ENCODE measurements around the gene ETFB. TPM values are rescaled to one million over a fixed set of nuclear protein-coding genes. Genes with fewer than 3 reads are reported as not detected.
A peak's percentile ranks its signal among the peaks of the same experiment; 100 is the strongest.

Gene ETFB
- total and polyA plus RNA-seq, 10 of the 15 experiments (the other 5 are each of a cell fraction or from before 2014, with no cell fraction given), result 15.1 to 166 (median 87.8) TPM

- TF ChIP-seq REST (IDR thresholded peaks at IDR 0.05; ENCODE audit: low read depth, low read length), result no peak
- no peak for TF ChIP-seq YBX1 (IDR thresholded peaks at IDR 0.05)
- peak; percentile 72 for TF ChIP-seq MEF2B (IDR thresholded peaks at IDR 0.05; ENCODE audit: partially characterized antibody, poor library complexity, severe bottlenecking)
- TF ChIP-seq ATF7 (IDR thresholded peaks at IDR 0.05; ENCODE audit: low read depth), result 0 out of 2 replicates have a peak, but pooled peaks have one; percentile 67
- TF ChIP-seq FOXM1 (IDR thresholded peaks at IDR 0.05; ENCODE audit: low read depth, low read length), result 0 out of 2 replicates have a peak, but pooled peaks have one; percentile 41
- no peak for TF ChIP-seq ZNF217 (IDR thresholded peaks at IDR 0.05)
- TF ChIP-seq MTA2 (IDR thresholded peaks at IDR 0.05; ENCODE audit: low read depth), result peak; percentile 77
- no peak; the same call in 2 of the 3 replicates for TF ChIP-seq POU2F2 (IDR thresholded peaks at IDR 0.05; ENCODE audit: borderline replicate concordance, low read depth, low read length)
- TF ChIP-seq PML (IDR thresholded peaks at IDR 0.05; ENCODE audit: low read length), result 0 out of 2 replicates have a peak, but pooled peaks have one; percentile 53
- peak; percentile 27; the same call in 1 of the 2 replicates for TF ChIP-seq MLLT1 (IDR thresholded peaks at IDR 0.05)
- TF ChIP-seq RAD21 (IDR thresholded peaks at IDR 0.05; ENCODE audit: insufficient read depth, low read depth, low read length), result 0 out of 2 replicates have a peak, but pooled peaks have one; percentile 3
- TF ChIP-seq CREM (IDR thresholded peaks at IDR 0.05; ENCODE audit: low read depth), result peak; percentile 65
- no peak for TF ChIP-seq ZBTB33 (IDR thresholded peaks at IDR 0.05)
- no peak for TF ChIP-seq ZNF622 (IDR thresholded peaks at IDR 0.05)
- peak in 1 of 2 experiments; percentile 76; a peak in 1 of 4 replicates for TF ChIP-seq SRF (IDR thresholded peaks at IDR 0.05; ENCODE audit: low read depth in 2 of 2, low read length in 2 of 2)
- peak; percentile 6 for TF ChIP-seq BCL3 (IDR thresholded peaks at IDR 0.05; ENCODE audit: borderline replicate concordance, insufficient read depth, low read depth, low read length, poor library complexity, severe bottlenecking)
- TF ChIP-seq ETV6 (conservative IDR thresholded peaks at IDR 0.05 in 1 of 2, IDR thresholded peaks at IDR 0.05 in 1 of 2; ENCODE audit: borderline replicate concordance in 1 of 2, low read depth in 1 of 2), result peak in 1 of 2 experiments; percentile 34; a peak in 1 of 4 replicates
- TF ChIP-seq JUNB (IDR thresholded peaks at IDR 0.05), result peak; percentile 33; the same call in 1 of the 2 replicates
- TF ChIP-seq POLR2A (IDR thresholded peaks at IDR 0.05; ENCODE audit: low read depth, low read length), result peak; percentile 61
- peak; percentile 39; the same call in 1 of the 2 replicates for TF ChIP-seq CHD2 (IDR thresholded peaks at IDR 0.05; ENCODE audit: borderline replicate concordance, low read depth, low read length)
- peak; percentile 32; the same call in 1 of the 2 replicates for TF ChIP-seq POLR2AphosphoS5 (IDR thresholded peaks at IDR 0.05; ENCODE audit: low read length)
Observed at GRCh38 chr19:51372649-51373504, 6.7 kb upstream of the ETFB start, which contains the start of gene NKG7 (continued).
